DMS53 (cell line): ENCODE measurements around the gene CCR6.
"Not testable (repeated sequence)": the region's sequence is repeated elsewhere in the genome, so short reads cannot be mapped to it uniquely, and the experiment has no call there.

Experiments used
- DNase-seq: peaks from one replicate; lab custom pipeline; 2025; lab: John Stamatoyannopoulos, UW

Gene CCR6

GRCh38 chr6:167172011-167172410 is 49.1 kb downstream of the CCR6 start:
- DNase-seq = not testable (repeated sequence)

DNA sequence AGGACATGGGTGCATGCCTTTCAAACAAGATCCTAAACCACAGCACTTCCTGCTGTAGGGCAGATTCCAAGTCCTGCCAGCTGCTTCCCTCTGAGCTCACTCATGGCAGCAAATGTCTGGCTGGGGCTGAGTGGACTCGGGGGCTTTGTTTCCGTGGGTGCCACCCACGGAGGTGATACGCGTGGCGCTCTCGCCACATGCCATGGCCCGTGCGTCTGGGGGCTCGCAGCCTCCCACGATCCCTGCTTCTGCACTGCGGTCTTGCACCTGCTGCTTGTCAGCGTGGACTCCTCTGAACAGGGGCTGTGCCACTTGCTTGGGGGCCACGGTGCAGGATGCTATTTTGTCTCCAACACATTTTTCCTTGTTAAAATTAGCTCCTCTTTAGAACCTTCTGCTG is 54.4 kb downstream of the CCR6 start:
- not testable (repeated sequence) for DNase-seq

- not testable (repeated sequence) for DNase-seq
These were observed 56.2 kb downstream of the CCR6 start for GRCh38 chr6:167178896-167179655.

GRCh38 chr6:167180086-167180485 is 57.2 kb downstream of the CCR6 start:
- not testable (repeated sequence) for DNase-seq

DNA sequence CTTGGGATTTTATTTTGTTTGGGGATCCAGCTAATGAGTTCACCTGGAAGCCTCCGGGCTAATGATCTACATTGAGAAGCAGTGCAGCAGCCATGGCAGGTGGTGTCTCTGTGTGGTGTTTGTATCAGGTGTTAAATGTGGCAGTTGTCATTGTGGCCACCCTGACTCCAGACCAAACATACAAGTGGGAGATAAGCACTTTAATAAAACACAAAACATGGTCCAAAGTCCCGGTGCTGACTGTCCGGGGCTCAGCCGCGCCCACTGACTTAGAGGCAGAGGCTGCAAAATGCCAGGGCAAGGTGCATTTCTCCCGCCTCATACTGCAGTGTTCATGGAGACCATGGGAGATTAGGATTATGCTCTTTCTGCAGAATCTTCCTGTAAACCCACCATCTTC is 58.5 kb downstream of the CCR6 start:
- not testable (repeated sequence) for DNase-seq

GRCh38 chr6:167182913-167183314 is 60.0 kb downstream of the CCR6 start:
- DNase-seq = not testable (repeated sequence)

- DNase-seq = peak; percentile 22
These were observed 62.2 kb downstream of the CCR6 start for GRCh38 chr6:167185101-167185500.

- not testable (repeated sequence) for DNase-seq
These were observed 64.4 kb downstream of the CCR6 start for GRCh38 chr6:167187275-167187674.
